Activated T-cell treated with anti-CD3 and anti-CD28 coated beads for 1 hour (primary cell): ENCODE data around the gene FAM107B.

Experiments used
- DNase-seq: peaks from one replicate; pipeline ENCODE4 v3.0.0-alpha.2; 2020; ENCODE audit warnings: low read depth

The FAM107B gene

DNA sequence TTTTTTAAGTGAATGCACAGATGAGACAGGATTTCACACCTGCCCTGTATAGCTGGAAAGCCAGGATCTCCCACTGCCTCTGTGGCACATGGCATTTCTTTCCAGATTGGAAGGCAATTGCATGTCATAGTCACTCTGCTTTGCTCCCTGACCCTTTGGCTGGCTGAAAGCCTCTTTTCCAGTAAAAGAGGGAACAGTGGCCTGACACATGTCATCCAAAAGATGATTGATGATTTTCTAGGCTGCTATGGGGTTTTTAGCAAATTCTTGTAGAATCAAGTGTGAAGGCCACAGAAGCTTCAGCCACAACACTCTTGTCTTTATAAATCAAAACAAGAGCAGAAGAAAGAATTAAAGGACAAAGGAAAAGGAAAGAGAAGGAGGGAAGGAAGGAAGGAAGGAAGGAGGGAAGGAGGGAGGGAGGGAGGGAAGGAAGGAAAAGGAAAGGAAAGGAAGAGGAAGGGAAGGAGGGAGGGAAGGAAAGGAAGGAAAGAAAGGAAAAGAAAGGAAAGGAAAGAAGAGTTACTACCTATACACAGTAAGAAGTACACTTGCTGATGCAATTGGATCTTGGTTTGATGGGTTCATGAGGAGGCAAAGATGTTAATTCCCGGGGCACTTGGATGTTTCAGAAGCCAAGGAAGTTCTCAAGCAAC is 285.0 kb downstream of the FAM107B start:
- DNase-seq = no peak

DNA sequence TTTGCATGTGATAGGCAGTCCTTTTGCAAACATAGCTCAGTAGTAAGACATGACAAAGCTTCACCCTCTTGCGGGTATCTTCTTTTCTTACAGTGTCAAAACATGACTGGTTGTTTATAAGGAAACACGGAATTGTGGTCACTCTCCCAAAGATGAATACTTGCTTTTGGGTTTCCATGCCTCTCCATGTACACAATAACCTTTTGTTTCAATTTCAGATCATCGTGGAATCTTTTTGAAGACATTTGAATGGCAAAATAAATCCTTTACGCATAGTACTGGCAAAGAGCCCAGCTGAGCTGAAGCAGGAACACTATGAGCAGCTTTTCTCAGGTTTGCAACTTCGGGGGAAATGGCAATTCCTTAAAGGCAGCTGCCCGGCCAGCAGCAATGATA is 287.2 kb downstream of the FAM107B start:
- no peak for DNase-seq

- no peak for DNase-seq
These were observed 287.8 kb downstream of the FAM107B start for GRCh38 chr10:14486777-14487487.

GRCh38 chr10:14485986-14486385 is 288.7 kb downstream of the FAM107B start:
- DNase-seq = no peak

DNA sequence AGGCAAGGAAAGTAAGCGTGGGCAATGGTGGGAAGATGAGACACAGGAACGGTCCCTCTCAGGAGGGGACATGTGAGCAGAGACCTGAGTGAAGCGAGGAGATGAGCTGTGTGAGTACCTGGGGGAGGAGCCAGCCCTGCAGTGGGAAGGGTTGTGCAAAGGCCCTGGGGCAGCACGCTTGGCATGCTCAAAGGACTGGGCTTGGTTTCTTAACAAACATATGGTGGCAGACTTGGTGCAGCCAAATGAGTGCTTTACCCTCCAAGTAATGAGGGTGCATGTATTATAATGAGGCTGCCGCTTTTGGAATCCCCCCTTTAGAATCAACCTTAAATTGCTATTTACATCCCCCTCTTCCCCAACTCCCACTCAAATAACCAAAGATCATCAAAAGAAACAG is 291.3 kb downstream of the FAM107B start:
- DNase-seq = no peak

GRCh38 chr10:14481752-14482151 is 292.9 kb downstream of the FAM107B start:
- DNase-seq = no peak

GRCh38 chr10:14481014-14481413 is 293.7 kb downstream of the FAM107B start:
- DNase-seq = no peak

DNA sequence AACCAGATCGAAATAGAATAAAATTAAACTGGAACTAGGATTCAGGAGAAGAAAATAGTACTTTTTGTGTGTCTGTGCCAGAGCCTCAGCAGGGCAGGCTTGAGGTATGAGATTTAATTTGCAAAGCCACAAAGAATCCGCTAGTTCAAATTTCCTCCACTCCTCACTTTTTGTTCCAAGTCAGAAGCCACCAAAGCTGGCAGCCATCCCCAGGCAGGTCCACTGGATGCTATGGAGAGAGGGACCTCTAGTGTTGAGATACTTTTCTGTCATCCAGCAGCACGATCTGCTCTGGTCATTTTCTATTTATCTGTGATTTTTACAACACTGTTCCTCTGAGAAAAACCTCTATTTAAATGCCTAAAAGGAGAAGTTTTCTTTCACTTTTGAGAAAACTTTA is 296.1 kb downstream of the FAM107B start:
- DNase-seq = no peak

GRCh38 chr10:14478201-14478600 is 296.5 kb downstream of the FAM107B start:
- DNase-seq = no peak

GRCh38 chr10:14477408-14477710 is 297.3 kb downstream of the FAM107B start:
- no peak for DNase-seq

DNA sequence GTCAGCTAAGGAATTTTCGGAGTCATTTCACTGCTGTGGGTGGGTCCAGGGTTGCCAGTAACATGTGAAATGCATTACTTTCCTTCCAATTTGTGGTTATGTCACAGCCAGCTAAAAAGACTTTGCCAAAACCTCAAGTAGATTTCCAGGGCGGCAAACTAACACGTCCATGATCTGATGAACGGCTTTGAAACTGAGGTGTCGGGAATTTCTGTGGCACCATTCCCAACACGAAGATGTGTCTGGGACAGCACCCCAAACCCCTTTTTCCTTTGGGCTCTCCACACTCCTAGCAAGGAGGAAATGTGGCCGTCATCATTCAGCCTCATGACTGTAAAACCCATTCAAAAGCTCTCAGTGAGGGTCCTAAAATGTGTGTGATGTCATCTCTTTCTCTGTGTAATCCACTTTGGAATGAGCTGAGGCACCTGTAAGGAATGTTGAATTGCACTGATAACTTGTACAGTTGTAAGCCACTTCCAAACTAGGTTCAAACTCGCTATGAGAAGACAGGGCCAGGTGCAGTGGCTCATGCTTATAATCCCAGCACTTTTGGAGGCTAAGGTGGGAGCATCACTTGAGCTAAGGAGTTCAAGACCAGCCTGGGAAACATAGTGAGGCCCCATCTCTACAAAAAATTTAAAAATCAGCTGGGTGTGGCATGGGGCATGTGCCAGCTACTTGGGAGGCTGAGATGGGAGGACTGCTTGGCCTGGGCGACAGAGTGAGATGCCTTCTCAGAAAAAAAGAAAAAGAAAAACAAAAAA is 297.9 kb downstream of the FAM107B start:
- no peak for DNase-seq

GRCh38 chr10:14476006-14476405 is 298.7 kb downstream of the FAM107B start:
- DNase-seq = no peak

GRCh38 chr10:14474656-14475055 is 300.0 kb downstream of the FAM107B start:
- DNase-seq = no peak

- DNase-seq = no peak
These were observed 303.8 kb downstream of the FAM107B start for GRCh38 chr10:14470920-14471319.

DNA sequence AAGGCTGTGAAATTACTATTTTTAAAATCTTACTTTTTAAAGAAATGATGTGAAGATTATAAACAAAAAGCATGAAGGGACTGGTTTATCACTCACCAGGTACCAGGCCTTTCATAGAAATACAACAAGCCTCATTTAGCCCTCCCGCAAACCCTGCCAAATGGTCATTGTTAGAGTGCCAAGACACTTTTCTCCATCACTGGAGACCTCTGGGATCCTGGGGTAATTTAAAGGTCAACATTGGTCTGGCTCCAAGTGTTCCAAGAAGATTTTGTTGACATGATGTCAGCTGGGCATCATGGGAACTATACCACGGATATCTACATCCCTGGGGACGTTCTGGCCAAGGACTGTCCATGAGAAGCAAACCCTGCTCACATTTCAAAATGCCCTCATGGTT is 306.0 kb downstream of the FAM107B start:
- DNase-seq = no peak
